HG03457 (cell line): ENCODE results near the gene ERMARD.

Source experiments
- ATAC-seq: cut with Tn5 transposase; IDR thresholded peaks from one replicate; pipeline ENCODE4 v1.9.1; 2021; ENCODE audit warnings: moderate number of reproducible peaks; ENCODE audit not compliant: unreplicated experiment

ERMARD gene

DNA sequence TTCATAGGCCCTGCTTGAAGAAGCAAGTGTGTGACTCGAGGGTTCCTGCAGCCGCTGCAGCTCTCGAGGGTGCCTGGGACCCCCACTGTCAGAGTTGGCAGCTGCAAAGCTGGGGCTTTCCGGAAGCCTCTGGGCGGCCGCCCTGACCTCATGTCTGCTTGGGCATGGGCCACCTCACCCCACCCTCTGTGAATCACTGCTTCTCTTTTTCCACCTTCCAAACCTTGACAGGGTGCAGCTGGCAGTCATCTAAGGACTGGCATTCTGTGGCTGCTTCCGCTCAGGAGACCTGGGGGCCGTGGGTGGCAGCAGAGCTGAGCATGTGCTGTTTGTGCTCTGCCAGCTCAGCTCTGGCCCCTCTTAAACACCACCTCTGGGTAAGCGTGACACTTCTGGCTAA, 32.0 kb downstream of the ERMARD start:
- no peak for ATAC-seq

DNA sequence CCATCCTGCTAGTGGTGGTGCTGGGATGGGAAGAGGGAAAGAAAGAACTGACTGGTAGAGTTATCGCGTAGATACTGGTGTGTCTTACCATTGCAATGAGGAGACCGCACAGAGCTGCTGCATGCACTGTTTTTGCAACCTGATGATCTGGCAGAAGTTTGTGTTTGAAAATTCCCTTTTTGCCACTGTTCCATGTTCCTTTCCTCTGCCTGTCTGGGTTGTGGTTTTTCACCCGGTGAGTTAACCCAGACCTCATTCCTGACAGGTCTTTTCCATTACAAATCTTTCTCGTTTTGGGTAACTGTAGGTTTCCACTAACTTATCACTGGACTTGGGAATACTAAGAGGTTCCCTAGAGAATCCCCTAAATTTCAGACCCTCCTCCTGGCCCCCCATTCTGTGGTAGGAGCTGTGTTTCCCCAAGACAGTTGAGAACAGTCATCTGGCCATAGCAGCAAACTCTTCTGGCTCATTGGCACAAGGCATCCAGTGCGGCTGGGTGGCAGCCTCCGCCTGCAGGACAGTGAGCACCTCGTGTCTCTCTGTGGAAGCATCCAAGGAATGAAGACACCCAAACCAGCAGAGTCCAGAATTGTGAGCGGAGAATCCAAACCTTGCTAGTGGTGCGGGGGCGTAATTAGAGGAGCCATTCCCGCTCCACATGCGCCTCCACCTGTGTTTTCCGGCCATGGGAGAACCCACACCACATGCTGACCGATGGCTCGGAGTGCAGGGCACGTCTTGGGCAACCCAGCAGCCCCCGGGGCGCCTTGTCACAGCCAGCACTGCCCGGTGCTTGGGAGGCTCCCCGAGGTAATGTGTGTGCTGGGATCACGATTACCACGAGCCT, 32.8 kb downstream of the ERMARD start:
- ATAC-seq = no peak

DNA sequence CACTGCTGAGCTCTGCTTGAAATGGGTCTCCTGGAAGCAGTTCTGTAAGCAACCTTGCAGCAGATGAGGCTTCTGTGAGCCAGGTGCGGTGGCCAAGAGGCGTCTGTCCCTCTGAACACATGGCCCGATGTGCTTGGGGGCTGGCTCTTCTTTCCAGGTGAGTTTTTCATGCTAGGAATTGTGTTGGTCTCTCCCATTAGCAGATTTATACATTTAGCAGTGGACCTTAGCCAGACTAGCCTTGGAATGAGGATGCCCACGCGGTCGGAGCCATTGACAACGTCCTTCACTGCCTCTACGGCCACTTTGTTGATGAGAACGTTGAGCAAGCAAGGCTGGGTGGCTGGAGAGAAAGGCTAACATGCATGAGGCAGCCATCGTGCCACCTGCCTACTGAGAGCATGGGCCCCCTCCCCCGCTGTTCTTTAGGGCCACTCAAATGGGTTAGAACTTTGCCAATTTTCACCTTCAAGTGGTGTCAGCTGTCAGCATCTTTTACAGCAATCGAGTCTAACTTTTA, 33.5 kb downstream of the ERMARD start:
- no peak for ATAC-seq

DNA sequence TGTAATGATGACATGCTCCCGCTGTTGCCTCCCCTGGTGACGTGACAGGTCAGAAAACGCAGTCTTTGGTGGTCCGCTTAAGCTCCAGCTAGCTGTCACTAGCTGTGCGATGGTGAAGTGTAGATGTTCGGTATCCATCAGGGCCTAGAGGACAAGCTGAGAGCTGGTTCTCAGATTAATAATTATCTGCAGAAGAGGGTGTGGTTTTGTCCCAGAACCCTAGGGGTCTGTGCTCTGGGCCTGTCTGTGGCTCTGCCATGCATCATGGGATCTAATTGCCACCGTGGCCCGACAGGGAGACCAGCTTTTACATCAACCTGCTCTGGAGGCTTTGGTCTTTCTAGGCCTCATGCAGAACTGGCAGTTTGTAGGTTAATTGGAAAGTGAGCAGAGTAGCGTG, 34.1 kb downstream of the ERMARD start:
- no peak for ATAC-seq

DNA sequence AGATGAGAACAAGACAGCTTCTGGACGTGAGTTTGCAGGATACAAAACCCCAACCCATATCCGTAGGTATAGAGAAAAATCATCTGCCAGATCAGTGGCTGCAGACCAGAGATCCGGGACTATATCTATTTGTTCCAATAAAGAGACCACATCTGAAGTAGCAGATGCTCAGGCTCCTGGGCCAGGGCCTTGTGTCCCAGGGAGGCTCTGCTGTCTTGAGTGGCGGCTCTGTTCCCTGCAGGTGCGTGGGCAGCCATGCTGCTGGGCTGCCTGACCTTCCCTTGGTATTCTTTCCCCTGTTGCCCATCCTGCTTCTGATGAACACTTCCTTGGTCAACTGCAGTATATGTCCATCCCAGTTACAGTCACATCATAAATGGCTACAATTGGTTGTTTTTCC, 34.9 kb downstream of the ERMARD start:
- ATAC-seq = no peak

DNA sequence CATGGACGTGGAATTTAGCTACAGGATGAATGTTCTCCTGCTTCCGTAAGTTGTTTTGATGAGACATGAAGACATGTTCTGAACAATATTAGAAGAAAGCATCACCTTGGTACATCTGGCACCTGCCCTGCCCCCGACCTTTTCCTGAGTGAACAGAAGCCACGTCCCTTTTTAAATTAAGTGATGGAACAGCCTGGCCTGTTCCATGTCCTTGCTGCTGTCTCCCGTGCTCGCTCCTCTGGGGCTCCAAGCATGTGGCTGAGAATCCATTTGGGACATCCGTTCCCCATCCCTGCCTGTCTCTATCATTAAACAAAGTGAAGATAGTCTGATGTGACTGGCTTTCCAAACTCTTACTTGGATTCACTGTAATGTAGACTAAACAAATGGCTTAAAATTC, 36.4 kb downstream of the ERMARD start:
- no peak for ATAC-seq

DNA sequence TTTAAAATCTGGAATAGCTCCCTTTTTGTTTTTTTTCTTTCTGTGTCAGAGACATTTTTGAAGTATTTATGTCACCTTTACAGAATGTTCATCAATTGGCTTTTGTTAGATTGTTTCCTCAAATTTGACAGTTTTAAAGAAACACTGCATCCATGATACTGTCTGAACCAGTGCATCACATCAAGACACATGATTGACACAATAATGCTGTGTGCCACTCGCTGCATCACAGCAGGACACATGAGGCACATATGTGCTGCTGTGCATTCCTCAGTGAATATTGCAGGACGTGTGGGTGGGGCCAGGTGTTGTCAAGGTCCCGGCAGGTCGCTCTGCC, 37.4 kb downstream of the ERMARD start:
- ATAC-seq = no peak

DNA sequence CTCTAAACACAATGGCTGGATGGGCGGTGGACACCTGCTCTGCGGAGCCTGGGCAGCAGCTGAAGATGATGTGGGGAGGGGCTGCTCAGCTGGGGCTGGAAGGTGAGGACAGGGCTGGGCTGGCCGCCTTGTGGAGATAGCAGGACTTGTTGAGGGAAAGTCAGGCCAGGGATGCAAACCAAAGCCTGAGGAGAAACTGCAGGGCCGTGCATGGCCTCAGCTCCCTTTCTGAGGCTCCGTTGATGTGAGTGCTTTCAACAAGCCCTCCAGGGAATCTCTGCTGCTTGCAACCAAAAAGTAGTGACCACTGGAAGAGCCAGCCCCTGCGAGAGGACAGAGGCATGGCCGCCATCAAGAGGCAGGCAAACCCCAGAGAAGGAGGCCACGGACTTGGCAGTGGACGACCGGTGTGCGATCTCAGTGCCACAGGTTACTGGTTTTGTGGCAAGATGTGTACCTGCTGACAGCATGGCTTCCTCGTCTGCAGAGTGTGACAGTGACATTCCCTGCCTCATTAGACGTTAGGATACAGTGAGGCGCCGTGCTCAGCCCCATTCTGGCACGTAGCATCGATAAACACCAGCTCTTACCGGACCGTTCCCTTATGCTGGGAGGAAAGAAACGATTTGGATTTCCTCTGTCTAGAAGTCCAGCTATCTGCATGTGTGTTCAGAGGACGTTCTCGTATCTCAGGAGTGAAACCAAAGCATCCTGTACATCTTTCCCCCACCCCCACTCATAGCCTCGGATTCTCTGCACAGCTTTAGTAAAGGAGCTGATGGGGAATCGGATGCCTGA, 37.9 kb downstream of the ERMARD start:
- no peak for ATAC-seq

DNA sequence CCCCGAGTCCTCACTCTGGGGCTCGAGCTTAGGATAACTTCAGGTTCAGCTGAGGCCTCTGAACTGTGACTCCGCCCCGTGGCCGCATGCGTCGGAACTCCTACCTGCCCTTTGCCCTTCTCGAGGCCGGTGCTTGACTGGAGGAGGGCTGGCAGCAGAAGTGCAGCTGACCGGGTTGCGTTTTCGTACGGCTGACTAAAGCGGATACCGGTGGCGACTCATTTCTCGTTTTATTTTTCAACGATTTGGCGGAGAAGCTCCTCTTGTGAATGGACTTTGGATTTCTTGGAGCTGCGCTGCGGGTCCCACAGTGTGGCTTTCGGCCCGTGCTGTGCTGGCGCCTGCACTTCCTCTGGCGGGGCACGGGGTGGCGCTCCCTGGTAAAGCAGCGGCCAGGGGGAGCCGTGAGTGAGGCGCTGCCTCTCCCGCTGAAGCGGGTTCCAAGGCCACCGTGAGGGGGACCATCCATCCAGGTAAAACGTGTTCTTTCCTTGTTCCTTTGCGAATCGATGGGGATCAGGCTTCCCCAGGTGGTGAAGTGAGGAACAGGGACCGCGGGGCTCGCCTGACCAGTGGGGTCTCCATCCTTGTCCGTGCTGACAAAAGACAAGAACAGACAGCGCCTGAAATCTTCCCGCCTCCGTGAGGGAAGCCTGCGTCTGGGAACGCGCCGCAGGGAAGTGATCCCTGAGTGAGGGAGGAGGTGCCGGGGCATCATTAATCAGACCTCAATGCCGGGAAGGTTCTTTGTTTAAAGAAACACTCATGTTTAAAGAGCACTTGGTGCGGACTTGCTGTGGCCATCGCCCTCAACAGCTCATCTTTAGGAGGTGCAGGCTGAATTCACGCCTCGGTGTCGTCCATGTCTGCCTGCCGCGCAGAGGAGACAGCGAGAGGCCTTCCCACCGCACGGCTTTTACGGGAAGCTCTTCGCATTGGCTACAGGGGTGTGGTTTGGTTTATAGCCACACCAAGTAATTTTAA, 38.8 kb downstream of the ERMARD start:
- peak; percentile 85 for ATAC-seq

DNA sequence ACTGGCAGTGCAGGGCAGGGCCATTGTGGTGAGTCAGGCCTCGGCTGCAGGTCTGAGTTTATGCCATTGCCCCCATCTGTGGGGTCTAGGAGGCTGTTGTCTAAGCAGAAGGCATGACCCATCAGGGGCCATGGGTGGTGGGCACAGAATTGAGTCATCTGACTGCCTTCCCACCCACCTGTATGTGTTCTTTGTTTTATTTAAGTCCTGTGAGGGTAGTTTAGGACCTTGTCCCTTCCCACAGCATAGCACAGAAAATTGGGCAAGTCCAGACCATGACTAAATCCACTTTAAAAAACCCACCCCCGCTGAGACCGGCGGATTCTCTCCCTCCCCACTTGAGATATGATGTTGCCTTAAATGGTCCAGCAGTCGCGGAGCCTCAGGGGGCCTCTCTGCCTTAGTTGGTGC, 40.3 kb downstream of the ERMARD start:
- ATAC-seq = no peak

DNA sequence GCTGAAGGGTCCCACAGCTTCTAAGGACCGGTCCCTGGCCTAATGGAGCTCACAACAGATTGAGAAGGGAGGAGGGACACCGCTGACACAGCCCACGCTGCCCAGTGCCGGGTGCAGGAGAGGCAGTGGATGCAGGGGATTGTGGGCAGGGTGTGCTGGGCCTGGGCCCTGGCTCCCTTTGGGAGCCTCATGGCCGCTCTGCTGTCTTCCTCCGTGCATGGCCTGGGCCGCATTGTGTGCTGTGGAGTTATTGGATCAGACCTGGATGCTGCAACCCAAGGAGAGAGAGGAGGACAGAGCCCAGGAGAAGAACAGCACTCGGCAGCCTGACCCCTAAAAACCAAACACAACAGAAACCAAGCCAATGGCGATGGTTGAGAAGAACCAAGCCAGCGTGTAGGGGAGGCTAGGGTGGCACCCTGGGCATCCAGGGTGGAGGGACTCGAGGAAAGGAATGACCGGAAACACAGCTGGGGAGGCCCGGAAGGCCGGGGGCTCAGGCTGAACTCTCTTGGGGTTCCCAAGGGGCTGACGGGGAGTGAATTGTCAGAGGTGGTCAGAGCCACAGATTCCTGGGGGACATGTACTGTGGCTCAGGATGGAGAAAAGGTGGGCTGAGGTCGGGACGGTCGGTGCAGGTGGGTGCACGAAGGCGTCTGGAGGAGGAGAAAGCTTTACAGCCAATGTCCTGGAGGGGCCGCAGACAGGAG, 41.0 kb downstream of the ERMARD start:
- ATAC-seq = no peak

DNA sequence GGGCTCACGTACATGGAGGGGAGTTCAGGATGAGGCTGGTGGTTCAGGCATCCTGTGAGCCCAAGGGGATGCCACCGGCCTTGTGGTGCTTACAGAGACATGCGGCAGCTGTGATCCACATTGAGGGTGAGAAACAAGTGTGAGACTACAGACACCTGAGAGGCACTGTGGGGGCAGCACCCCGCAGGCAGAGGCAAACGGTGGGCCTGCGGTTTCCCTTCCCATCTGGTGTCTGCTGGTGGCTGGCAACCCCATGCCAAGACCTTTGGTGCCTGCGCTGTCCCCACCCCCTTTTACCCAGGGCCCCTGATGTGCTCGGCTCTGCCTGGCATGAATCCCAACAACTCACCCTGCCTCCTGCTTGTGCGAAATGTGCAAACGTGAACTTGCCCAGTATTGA, 42.0 kb downstream of the ERMARD start:
- ATAC-seq = no peak

DNA sequence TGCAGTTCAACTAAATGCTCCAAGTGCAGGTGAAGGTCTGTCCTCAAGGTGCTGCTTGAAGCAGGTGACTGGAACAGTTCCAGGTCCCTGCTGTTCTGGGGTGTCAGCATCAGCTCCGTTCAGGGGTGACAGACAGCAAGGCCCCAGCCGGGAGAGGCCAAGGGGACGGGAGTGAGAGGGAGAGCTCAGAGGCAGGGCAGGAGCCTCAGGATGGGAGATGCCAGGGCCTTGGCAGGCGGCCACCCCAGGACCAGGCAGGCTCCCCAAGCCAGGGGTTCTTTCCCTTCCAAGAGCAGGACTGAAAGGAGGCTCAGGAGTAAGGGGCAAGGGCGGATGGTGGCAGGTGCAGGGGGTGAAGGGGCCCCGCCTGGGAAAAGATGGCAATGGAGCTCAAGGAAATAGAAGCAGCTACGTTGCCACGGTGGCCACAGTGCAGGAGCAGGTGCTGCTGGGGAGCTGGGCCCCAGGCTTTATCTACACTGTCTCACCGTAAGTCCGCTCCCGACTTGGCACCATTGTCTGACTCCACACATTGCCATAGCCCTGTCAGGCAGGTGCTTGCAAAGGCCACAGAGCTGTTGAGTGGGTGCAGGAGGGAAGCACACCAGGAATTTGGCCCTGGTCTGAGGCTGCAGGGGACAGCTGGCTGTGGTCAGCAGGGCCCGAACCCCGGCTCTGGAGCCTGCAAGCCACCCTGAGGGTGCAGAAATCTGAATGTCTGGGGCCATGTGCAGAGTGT, 43.1 kb downstream of the ERMARD start:
- ATAC-seq = no peak

DNA sequence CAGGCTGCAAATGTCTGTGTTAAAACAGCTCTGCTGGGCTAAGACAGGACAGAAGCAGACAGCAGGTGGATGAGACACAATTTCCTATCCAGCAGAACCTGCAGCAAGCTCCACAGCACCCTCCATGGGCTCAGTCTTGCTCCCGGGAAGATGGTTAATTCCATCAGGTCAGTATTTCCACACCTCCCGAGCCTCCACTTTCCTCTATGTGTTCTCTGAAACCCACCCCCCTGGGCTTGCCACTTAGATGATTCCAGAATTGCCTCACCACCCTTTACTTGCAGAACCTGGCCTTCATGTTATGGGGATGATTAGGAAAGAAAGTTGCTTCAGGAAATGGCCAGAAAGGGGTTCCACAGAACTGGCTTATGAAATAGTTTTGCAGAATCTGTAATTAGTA, 43.8 kb downstream of the ERMARD start:
- no peak for ATAC-seq

DNA sequence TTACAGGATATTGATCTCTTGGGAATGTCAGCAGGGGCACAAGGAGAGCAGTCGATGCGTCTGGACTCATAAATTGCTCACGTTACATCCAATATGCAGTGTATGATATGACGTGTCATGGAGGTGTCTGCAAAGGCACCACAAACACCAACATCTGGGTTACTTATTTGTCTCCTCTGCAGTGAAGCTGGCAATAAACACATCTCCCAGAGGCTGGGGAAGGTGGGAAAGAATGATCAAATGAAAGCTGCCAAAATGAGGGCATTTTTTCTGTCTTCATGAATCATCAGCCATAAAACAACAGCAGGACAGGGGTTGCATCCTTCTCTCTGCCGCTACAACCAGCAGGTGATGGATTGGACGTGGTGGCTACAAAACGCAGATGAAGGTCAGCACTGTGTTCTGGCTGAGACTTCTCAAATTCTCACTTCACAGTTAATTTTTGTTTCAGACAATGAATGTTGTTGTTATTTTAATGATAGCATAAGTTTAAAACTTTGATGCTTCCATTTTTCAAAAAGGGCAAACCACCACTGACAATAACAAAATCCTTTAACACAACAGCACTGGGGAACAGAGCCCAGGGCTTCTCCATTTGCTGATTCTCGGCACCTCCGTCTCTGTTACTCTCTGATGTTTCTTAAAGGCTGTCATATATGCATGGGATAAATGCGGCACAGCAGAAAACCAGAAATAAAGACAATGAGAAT, 47.5 kb downstream of the ERMARD start:
- ATAC-seq = no peak

DNA sequence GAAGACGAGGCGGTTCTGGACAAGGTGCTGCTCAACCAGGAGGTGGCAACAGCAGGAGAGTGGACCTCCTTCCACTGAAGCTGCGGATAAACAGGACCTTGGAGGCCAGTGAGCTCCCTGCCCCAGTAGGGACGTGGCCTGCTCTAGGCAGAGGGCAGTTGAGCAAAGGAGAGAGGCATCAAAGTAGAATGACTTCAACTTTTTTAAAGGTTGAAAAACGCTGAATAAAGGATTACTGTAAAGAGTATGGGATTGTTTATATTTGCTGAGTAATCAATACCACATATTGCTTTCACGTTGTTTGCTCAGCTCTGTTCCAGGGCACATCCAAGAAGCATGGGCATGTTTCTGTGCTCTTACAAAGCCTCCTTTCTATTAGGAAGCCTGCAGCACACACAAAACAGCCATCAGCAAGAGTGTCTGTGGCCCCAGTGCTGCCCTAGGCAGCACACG, 48.1 kb downstream of the ERMARD start:
- ATAC-seq = no peak

DNA sequence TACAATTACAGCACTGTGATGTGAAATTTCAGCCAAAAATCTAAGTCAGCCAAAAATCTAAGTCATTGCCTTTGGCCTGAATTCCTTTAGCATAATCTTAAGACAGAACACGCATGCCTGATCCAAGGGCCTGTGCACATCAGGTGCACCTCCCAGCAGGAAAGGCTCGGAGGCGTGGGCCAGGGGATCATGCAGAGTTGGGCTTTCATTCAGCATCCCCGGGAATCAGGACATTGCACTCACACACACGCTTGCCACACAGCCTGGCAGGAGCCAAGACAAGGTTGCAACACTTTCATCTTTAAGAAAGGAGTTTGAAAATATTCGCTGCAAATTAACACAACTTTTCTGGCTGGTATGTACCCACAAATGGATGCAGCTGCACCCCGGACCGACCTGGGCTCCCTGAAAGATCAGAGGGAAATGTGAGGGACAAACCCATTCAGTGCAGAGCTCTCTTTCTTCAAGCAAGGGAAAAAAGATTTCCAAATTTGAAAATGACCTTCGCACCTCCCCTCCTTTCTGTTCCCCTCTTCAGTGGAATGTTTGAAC, 48.8 kb downstream of the ERMARD start:
- ATAC-seq = no peak

DNA sequence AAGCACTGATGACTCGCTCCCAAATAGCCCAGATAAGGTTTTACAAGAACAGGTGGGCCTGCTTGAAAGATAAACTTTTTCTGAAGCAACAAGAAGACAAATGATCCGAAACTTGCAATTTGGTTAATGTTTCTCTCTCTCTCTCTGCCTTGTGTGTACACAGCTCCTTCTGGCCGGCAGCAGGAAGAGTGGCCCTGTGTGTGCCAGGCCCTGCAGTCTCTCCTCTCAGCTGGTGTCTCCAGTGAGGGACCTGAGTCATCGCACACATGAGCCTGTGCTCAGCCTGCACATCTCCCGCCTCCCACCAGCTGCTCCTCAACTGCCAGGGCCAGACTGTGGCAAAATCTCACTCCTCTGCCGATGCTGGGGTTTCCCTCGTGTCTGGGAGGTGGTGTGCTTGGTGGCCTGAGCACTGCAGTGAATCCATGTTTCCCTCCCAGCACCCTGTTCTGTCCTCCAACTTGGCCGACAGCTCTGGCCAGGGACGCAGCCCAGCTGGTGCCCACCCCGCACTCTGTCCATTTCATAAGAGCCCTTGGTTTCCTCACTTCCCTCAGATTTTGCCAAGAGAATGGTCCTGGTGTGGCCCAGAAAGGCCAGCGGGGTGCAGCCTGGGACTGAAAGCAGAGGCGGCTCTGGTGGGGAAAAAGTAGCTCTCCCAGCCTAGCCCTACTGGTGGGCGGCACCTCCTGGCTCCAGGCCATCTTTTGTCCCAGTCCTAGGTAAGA, 49.4 kb downstream of the ERMARD start:
- ATAC-seq = no peak
